A549 (cell line): Measurements from ENCODE around the gene IGSF9. TPM values are rescaled to one million over a fixed set of nuclear protein-coding genes. Genes with fewer than 3 reads are reported as not detected.

ENCODE experiments used
- ATAC-seq, 2 experiments: fragments of 200-7000 bp in 1 of 2; fragments of >200 bp in 1 of 2; cut with Nextera tagmentation in 1 of 2; cut with Tn5 transposase in 1 of 2; 3 replicates each; pipeline versions ENCODE4 v1.8.0 to v1.9.1; 2018 to 2020; ENCODE audit warnings: mild to moderate bottlenecking in 1 of 2, moderate library complexity in 1 of 2
- CTCF ChIA-PET: fragments of 300-600 bp; sonication (Branson Sonifier 250); formaldehyde crosslinking; extraction: SDS; loops from one replicate; lab custom pipeline; 2021; ENCODE audit warnings: antibody characterized with exemption, inconsistent platforms; lab: Yijun Ruan, JAX
- POLR2A ChIA-PET: fragments of 350-600 bp; formaldehyde crosslinking; extraction: SDS; loops from one replicate; lab custom pipeline; 2021; ENCODE audit warnings: antibody characterized with exemption, inconsistent platforms; lab: Yijun Ruan, JAX
- DNase-seq, 2 experiments: peaks; one replicate each; pipeline versions ENCODE4 v3.0.0 to v3.0.0-alpha.2; 2011 to 2016; ENCODE audit warnings: low read depth in 1 of 2, low spot score in 1 of 2
- FAIRE-seq: peaks from 2 replicates; lab custom pipeline; 2011; peaks lifted over from hg19 to GRCh38; lab: Jason Lieb, UNC
- H3K27ac ChIP-seq, 2 experiments: fragments of >200 bp; sonication (Bioruptor Twin); formaldehyde crosslinking; 3 replicates each; pipeline ENCODE4 v1.5.1; 2016 to 2017
- H3K4me1 ChIP-seq: fragments of >200 bp; sonication (Bioruptor Twin); formaldehyde crosslinking; 3 replicates; pipeline ENCODE4 v1.6.1; 2016
- H3K4me2 ChIP-seq: fragments of >200 bp; sonication (Bioruptor Twin); formaldehyde crosslinking; 3 replicates; pipeline ENCODE4 v1.6.1; 2016
- H3K4me3 ChIP-seq: fragments of >200 bp; sonication (Bioruptor Twin); formaldehyde crosslinking; 3 replicates; pipeline ENCODE4 v1.5.1; 2016
- H3K9me3 ChIP-seq: fragments of >200 bp; sonication (Bioruptor Twin); formaldehyde crosslinking; 3 replicates; pipeline ENCODE4 v1.6.1; 2016
- BHLHE40 ChIP-seq: IDR thresholded peaks from 2 replicates; pipeline ENCODE4 v1.6.1; 2012; ENCODE audit warnings: low read depth, low read length, inconsistent platforms
- CHD2 ChIP-seq: fragments of 150-350 bp; IDR thresholded peaks from 2 replicates; pipeline ENCODE4 v1.6.1; 2014; ENCODE audit warnings: low read length; ENCODE audit not compliant: partially characterized antibody
- EHMT2 ChIP-seq: fragments of 200-600 bp; sonication (generic); IDR thresholded peaks from 2 replicates; pipeline ENCODE4 v1.6.1; 2016; ENCODE audit warnings: antibody characterized with exemption, low read depth, mild to moderate bottlenecking, moderate library complexity
- HOXA7 ChIP-seq: fragments of 250-450 bp; sonication (Bioruptor Pico); IDR thresholded peaks from 2 replicates; pipeline ENCODE4 v1.5.0; 2020; ENCODE audit warnings: mild to moderate bottlenecking, moderate library complexity
- HOXB5 ChIP-seq: fragments of 250-450 bp; sonication (Bioruptor Pico); IDR thresholded peaks from 2 replicates; pipeline ENCODE4 v1.5.0; 2020; ENCODE audit warnings: mild to moderate bottlenecking, moderate library complexity
- KDM1A ChIP-seq: fragments of 200-600 bp; sonication (generic); IDR thresholded peaks from 2 replicates; pipeline ENCODE4 v1.6.1; 2016; ENCODE audit warnings: low read depth, mild to moderate bottlenecking
- MAFK ChIP-seq: fragments of 450-650 bp; IDR thresholded peaks from 2 replicates; pipeline ENCODE4 v1.6.1; 2014; ENCODE audit not compliant: partially characterized antibody
- NFE2L2 ChIP-seq: fragments of 150-350 bp; conservative IDR thresholded peaks from 2 replicates; pipeline ENCODE4 v1.6.1; 2014; ENCODE audit warnings: low read length
- NPAS2 ChIP-seq: fragments of 250-450 bp; sonication (Bioruptor Pico); IDR thresholded peaks from 2 replicates; pipeline ENCODE4 v1.8.0; 2022; ENCODE audit warnings: mild to moderate bottlenecking, moderate library complexity, borderline replicate concordance
- RAD21 ChIP-seq, 2 experiments: fragments of >200 bp in 1 of 2; sonication (Bioruptor Twin) in 1 of 2; formaldehyde crosslinking in 1 of 2; IDR thresholded peaks in 1 of 2; conservative IDR thresholded peaks in 1 of 2; 2 replicates in 1 of 2; 3 replicates in 1 of 2; pipeline ENCODE4 v1.6.1; 2012 to 2018; ENCODE audit warnings: inconsistent platforms in 1 of 2
- RCOR1 ChIP-seq: fragments of 150-350 bp; IDR thresholded peaks from 2 replicates; pipeline ENCODE4 v1.6.1; 2014; ENCODE audit warnings: antibody characterized with exemption, low read length, low read depth
- SMC3 ChIP-seq: fragments of >200 bp; sonication (Bioruptor Twin); formaldehyde crosslinking; IDR thresholded peaks from 3 replicates; pipeline ENCODE4 v1.6.1; 2018; ENCODE audit warnings: inconsistent platforms
- WGBS: methylation state at CpG from one replicate; pipeline ENCODE4 v1.1.6; 2017; ENCODE audit errors: missing lambda C conversion rate; 5-methylcytosine and 5-hydroxymethylcytosine counted together
- polyA plus RNA-seq, 4 experiments: library from polyadenylated mRNA; depleted of rRNA in 3 of 4; stranded (reverse); fragments of >200 nt; fragmentation: RNase III in 1 of 4; extraction: RNeasy Plus Mini Kit Qiagen cat#74134 plus additional on column Dnase treatment in 1 of 4; gene quantifications; 2 replicates in 3 of 4; 3 replicates in 1 of 4; pipeline ENCODE4 v1.2.3, GENCODE V29; 2011 to 2017
- TF ChIP-seq, protein P1 (sequence below): fragments of 150-350 bp; IDR thresholded peaks from 2 replicates; pipeline ENCODE4 v1.6.1; 2014; ENCODE audit warnings: low read depth, mild to moderate bottlenecking, low read length
- TF ChIP-seq, protein P2 (sequence below): fragments of 250-450 bp; sonication (Bioruptor Pico); IDR thresholded peaks from 2 replicates; pipeline ENCODE4 v1.5.0; 2021; ENCODE audit warnings: mild to moderate bottlenecking, moderate library complexity, borderline replicate concordance
- TF ChIP-seq, protein P3 (sequence below): IDR thresholded peaks from 2 replicates; pipeline ENCODE4 v1.6.1; 2012; ENCODE audit warnings: low read depth, borderline replicate concordance
- TF ChIP-seq, protein P4 (sequence below): fragments of >200 bp; sonication (Bioruptor Twin); formaldehyde crosslinking; IDR thresholded peaks from 3 replicates; pipeline ENCODE4 v1.5.1; 2016
- TF ChIP-seq, protein P5 (sequence below): fragments of 200-600 bp; sonication (generic); IDR thresholded peaks from 2 replicates; pipeline ENCODE4 v1.6.1; 2016; ENCODE audit warnings: antibody characterized with exemption, mild to moderate bottlenecking, moderate library complexity
- TF ChIP-seq, protein P6 (sequence below): IDR thresholded peaks from 2 replicates; pipeline ENCODE4 v1.6.1; 2012

The IGSF9 gene
- polyA plus RNA-seq, 2 of the 4 experiments (the other 2 are of a cell fraction) = 0.06 to 0.54 TPM

DNA sequence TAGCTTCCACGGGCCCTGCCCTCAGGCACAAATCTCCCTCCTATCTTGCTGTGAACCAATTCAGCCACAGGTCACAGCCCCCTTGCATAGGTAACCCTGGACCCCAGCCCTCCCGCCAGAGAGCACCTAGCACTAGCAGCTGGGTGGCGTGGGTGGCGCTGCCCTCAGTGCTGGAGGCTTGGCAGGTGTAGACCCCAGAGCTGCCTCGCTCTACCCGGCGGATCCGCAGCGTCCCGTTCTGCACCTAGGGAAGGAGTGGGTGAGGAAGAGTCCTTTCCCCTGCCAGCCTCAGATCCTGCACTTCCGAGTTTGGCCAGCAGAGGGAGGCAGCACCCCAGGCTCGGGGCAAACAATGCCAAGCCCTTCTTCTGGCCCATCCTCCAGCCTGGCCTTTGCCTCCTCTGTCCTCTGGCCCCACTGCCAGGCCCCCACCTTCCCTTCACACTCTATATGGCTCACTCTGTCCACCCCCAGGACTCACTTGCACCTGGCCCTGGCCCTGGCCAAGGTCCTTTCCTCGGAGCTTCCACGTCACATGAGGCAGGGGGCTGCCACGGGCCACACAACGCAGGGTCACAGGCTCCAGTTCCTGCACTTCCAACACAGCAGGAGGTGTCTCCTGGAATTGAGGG is 9.0 kb downstream of the IGSF9 start:
- H3K4me2 ChIP-seq = peak overlapping the region; percentile 50
- POLR2A ChIA-PET = no interaction called here
- peak; percentile 76 to 91 for ATAC-seq
- TF ChIP-seq, protein P1, sequence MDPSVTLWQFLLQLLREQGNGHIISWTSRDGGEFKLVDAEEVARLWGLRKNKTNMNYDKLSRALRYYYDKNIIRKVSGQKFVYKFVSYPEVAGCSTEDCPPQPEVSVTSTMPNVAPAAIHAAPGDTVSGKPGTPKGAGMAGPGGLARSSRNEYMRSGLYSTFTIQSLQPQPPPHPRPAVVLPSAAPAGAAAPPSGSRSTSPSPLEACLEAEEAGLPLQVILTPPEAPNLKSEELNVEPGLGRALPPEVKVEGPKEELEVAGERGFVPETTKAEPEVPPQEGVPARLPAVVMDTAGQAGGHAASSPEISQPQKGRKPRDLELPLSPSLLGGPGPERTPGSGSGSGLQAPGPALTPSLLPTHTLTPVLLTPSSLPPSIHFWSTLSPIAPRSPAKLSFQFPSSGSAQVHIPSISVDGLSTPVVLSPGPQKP = no peak
- no peak for TF ChIP-seq MAFK
- TF ChIP-seq, protein P2, sequence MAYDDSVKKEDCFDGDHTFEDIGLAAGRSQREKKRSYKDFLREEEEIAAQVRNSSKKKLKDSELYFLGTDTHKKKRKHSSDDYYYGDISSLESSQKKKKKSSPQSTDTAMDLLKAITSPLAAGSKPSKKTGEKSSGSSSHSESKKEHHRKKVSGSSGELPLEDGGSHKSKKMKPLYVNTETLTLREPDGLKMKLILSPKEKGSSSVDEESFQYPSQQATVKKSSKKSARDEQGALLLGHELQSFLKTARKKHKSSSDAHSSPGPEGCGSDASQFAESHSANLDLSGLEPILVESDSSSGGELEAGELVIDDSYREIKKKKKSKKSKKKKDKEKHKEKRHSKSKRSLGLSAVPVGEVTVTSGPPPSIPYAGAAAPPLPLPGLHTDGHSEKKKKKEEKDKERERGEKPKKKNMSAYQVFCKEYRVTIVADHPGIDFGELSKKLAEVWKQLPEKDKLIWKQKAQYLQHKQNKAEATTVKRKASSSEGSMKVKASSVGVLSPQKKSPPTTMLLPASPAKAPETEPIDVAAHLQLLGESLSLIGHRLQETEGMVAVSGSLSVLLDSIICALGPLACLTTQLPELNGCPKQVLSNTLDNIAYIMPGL (CRISPR knock-in tag) = no peak
- TF ChIP-seq, protein P3, sequence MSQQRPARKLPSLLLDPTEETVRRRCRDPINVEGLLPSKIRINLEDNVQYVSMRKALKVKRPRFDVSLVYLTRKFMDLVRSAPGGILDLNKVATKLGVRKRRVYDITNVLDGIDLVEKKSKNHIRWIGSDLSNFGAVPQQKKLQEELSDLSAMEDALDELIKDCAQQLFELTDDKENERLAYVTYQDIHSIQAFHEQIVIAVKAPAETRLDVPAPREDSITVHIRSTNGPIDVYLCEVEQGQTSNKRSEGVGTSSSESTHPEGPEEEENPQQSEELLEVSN = no peak
- no peak for TF ChIP-seq KDM1A
- TF ChIP-seq SMC3 = peak; percentile 93
- peak; percentile 90 to 93 for TF ChIP-seq RAD21 (conservative IDR thresholded peaks at IDR 0.05 in 1 of 2, IDR thresholded peaks at IDR 0.05 in 1 of 2)
- no peak for TF ChIP-seq NFE2L2
- TF ChIP-seq, protein P4, sequence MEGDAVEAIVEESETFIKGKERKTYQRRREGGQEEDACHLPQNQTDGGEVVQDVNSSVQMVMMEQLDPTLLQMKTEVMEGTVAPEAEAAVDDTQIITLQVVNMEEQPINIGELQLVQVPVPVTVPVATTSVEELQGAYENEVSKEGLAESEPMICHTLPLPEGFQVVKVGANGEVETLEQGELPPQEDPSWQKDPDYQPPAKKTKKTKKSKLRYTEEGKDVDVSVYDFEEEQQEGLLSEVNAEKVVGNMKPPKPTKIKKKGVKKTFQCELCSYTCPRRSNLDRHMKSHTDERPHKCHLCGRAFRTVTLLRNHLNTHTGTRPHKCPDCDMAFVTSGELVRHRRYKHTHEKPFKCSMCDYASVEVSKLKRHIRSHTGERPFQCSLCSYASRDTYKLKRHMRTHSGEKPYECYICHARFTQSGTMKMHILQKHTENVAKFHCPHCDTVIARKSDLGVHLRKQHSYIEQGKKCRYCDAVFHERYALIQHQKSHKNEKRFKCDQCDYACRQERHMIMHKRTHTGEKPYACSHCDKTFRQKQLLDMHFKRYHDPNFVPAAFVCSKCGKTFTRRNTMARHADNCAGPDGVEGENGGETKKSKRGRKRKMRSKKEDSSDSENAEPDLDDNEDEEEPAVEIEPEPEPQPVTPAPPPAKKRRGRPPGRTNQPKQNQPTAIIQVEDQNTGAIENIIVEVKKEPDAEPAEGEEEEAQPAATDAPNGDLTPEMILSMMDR = peak; percentile 89
- no peak for TF ChIP-seq NPAS2 (CRISPR knock-in tag)
- no peak for TF ChIP-seq BHLHE40
- no peak for TF ChIP-seq HOXB5 (CRISPR knock-in tag)
- TF ChIP-seq CHD2 = no peak
- TF ChIP-seq EHMT2 = no peak
- no peak for TF ChIP-seq RCOR1
- TF ChIP-seq, all 56 proteins: peak for 3
- Histone ChIP-seq H3K9me3 (no peaks in the 10 kb centered on the region), H3K27ac (peak overlapping the region in 1 of 2 experiments; percentile 43; a peak in 3 of 6 replicates), H3K4me1 (peaks cover 20% of the 10 kb centered on the region), H3K4me3 (no peak overlapping the region)
- DNase-seq (peak; percentile 59 to 84), FAIRE-seq (no peak)
- WGBS = 10% methylated on average over 6 of the region's 16 CpGs
- CTCF ChIA-PET = interaction anchor here (0.6 to 22.4 kb wide), 29 partner anchors 9 to 803 kb away, joined by 3 to 665 read pairs (median 4); partner anchors contain the start of genes IGSF9, PIGM and TAGLN2

DNA sequence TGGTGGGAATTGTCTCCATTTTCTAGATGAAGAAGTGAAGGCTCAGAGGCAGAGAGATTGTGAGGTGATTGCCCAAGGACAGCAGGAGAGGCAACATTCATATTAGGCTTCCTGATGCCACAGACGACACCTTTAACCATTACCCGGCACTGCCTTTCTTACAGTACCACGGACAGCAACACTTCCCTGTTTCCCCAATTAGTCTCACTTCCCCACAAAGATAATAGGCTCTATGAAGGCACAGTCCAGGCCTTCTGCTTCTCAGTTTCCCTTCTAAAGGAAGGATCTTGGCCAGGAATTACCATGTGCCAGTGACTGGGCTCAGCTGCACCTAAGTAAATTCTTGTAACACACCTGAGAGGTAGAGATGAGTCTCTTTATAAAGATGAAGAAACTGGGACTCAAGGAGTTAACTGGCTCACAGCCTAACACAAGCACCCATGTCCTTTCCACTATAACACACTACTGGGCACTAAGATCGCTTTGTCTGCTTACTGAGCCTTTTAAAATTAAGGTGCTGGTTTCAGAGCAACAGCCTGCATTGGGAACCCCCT is 9.6 kb downstream of the IGSF9 start:
- H3K4me2 ChIP-seq = peak overlapping the region; percentile 50
- peak overlapping the region in 1 of 2 experiments; percentile 36; a peak in 1 of 6 replicates for H3K27ac ChIP-seq
- 73% methylated on average over 4 of the region's 4 CpGs for WGBS
- POLR2A ChIA-PET = no interaction called here
- CTCF ChIA-PET = interaction anchor here (0.6 to 22.4 kb wide), 29 partner anchors 9 to 803 kb away, joined by 3 to 665 read pairs (median 4); partner anchors contain the start of genes IGSF9, PIGM and TAGLN2
- H3K4me1 ChIP-seq = peaks cover 20% of the 10 kb centered on the region
- DNase-seq (no peak), FAIRE-seq (no peak), ATAC-seq (no peak)
- TF ChIP-seq, protein P5, sequence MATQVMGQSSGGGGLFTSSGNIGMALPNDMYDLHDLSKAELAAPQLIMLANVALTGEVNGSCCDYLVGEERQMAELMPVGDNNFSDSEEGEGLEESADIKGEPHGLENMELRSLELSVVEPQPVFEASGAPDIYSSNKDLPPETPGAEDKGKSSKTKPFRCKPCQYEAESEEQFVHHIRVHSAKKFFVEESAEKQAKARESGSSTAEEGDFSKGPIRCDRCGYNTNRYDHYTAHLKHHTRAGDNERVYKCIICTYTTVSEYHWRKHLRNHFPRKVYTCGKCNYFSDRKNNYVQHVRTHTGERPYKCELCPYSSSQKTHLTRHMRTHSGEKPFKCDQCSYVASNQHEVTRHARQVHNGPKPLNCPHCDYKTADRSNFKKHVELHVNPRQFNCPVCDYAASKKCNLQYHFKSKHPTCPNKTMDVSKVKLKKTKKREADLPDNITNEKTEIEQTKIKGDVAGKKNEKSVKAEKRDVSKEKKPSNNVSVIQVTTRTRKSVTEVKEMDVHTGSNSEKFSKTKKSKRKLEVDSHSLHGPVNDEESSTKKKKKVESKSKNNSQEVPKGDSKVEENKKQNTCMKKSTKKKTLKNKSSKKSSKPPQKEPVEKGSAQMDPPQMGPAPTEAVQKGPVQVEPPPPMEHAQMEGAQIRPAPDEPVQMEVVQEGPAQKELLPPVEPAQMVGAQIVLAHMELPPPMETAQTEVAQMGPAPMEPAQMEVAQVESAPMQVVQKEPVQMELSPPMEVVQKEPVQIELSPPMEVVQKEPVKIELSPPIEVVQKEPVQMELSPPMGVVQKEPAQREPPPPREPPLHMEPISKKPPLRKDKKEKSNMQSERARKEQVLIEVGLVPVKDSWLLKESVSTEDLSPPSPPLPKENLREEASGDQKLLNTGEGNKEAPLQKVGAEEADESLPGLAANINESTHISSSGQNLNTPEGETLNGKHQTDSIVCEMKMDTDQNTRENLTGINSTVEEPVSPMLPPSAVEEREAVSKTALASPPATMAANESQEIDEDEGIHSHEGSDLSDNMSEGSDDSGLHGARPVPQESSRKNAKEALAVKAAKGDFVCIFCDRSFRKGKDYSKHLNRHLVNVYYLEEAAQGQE = peak; percentile 72
- TF ChIP-seq, protein P6, sequence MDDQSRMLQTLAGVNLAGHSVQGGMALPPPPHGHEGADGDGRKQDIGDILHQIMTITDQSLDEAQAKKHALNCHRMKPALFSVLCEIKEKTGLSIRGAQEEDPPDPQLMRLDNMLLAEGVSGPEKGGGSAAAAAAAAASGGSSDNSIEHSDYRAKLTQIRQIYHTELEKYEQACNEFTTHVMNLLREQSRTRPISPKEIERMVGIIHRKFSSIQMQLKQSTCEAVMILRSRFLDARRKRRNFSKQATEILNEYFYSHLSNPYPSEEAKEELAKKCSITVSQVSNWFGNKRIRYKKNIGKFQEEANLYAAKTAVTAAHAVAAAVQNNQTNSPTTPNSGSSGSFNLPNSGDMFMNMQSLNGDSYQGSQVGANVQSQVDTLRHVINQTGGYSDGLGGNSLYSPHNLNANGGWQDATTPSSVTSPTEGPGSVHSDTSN = no peak
- no peak for TF ChIP-seq HOXA7 (CRISPR knock-in tag)
- H3K4me3 ChIP-seq = no peak overlapping the region
- H3K9me3 ChIP-seq = no peaks in the 10 kb centered on the region
